ENCODE measurements around the gene RBM5. TPM values are rescaled to one million over a fixed set of nuclear protein-coding genes. Genes with fewer than 3 reads are reported as not detected.

Gene RBM5
- total and polyA plus RNA-seq, 2 donors (not counting 1 experiment from before 2014, with no cell fraction given): 405 to 464 TPM

DNA sequence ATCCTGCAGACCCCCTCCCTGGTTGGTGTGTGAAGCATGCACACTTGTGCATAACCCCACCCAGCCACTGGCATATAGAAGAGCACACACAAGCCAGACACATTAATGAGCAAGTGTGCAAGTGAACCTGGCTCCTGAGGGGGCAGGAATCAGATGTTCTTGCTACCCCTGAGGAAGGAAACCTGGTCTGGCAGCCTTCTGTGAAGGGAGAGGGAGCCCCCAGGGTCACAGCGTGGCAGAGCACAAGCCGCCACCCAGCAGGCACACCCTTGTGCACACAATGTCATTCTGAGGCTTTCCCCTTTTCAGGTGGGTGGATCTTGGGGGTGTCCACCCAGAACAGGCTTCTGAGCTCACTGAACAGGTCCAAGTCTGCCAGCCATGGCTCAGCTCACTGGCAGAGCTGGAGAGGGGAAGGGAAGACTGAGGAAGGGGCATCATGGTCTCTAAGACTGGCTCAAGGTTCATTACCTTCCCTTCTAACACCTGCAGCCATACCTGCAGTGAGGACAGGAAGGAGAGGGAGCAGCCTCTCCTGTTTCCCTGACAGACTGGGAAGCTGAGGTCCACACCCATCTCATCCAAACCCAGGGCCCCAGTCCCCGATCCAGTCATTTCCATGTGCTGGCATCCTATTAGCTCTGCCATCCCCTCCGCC, 34.8 kb downstream of the RBM5 start:
- 64% methylated on average over 4 of the region's 4 CpGs for WGBS (ENCODE audit: insufficient coverage)
- Mint-ChIP-seq H3K4me1 (peaks cover 2% of the 10 kb centered on the region), H3K27me3 (no peaks in the 10 kb centered on the region), H3K9me3 (ENCODE audit: insufficient read depth) (no peaks in the 10 kb centered on the region), H3K27ac (no peak overlapping the region), H3K4me3 (no peak overlapping the region)
- H2AFZ ChIP-seq (ENCODE audit: insufficient read depth, low read depth, low read length, poor library complexity, severe bottlenecking): no peak overlapping the region
- no peak for TF ChIP-seq EZH2 (IDR thresholded peaks at IDR 0.05; ENCODE audit: borderline replicate concordance, insufficient read depth, low read depth, low read length, poor library complexity, severe bottlenecking)
- TF ChIP-seq, protein P1, sequence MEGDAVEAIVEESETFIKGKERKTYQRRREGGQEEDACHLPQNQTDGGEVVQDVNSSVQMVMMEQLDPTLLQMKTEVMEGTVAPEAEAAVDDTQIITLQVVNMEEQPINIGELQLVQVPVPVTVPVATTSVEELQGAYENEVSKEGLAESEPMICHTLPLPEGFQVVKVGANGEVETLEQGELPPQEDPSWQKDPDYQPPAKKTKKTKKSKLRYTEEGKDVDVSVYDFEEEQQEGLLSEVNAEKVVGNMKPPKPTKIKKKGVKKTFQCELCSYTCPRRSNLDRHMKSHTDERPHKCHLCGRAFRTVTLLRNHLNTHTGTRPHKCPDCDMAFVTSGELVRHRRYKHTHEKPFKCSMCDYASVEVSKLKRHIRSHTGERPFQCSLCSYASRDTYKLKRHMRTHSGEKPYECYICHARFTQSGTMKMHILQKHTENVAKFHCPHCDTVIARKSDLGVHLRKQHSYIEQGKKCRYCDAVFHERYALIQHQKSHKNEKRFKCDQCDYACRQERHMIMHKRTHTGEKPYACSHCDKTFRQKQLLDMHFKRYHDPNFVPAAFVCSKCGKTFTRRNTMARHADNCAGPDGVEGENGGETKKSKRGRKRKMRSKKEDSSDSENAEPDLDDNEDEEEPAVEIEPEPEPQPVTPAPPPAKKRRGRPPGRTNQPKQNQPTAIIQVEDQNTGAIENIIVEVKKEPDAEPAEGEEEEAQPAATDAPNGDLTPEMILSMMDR (IDR thresholded peaks at IDR 0.05): no peak
- intact Hi-C loops (cut with micrococcal nuclease): no loop called here
- H3K9me3 ChIP-seq (ENCODE audit: control extremely low read depth in 1 of 3, control insufficient read depth in 2 of 3, insufficient read depth in 1 of 3, low read length in 2 of 3): no peaks in the 10 kb centered on the region
- H3K4me1 ChIP-seq (ENCODE audit: control insufficient read depth in 2 of 2, insufficient read depth in 2 of 2, low read length in 2 of 2): no peaks in the 10 kb centered on the region
- CTCF ChIA-PET: interaction anchor here (1.0 to 4.6 kb wide), 3 partner anchors 9 to 103 kb away, joined by 3 to 28 read pairs (median 4); no protein-coding TSS in a partner anchor
- H3K9ac ChIP-seq (ENCODE audit: low read length): no peak overlapping the region
- ATAC-seq (ENCODE audit: low read depth) (no peak), DNase-seq (no peak)
- H3K27me3 ChIP-seq (replicated peaks in 1 of 4; ENCODE audit: control extremely low read depth in 1 of 4, control insufficient read depth in 3 of 4, insufficient read depth in 4 of 4, low read length in 3 of 4): peaks cover 0 to 2% (median 0%) of the 10 kb centered on the region in 4 experiments
- H3K4me3 ChIP-seq (ENCODE audit: control extremely low read depth in 1 of 5, extremely low read depth in 1 of 5, insufficient read depth in 1 of 5, low read depth in 2 of 5, low read length in 4 of 5): no peak overlapping the region
- H3K4me2 ChIP-seq (replicated peaks; ENCODE audit: low read depth, low read length, poor library complexity, severe bottlenecking): no peak overlapping the region
- POLR2A ChIA-PET: interaction anchor here (0.8 kb wide), 1 partner anchor 10 kb away, joined by 3 read pairs; no protein-coding TSS in a partner anchor
- no peaks in the 10 kb centered on the region for H3K79me2 ChIP-seq (ENCODE audit: control insufficient read depth, insufficient read depth, low read length)
- no peak overlapping the region for H3K27ac ChIP-seq (ENCODE audit: low read length in 2 of 2)
- peaks cover 13 to 25% of the 10 kb centered on the region in 2 experiments for H3K36me3 ChIP-seq (replicated peaks in 1 of 2; ENCODE audit: control extremely low read depth in 1 of 2, control insufficient read depth in 1 of 2, extremely low read depth in 1 of 2, insufficient read depth in 2 of 2, low read length in 1 of 2)
- H4K20me1 ChIP-seq (ENCODE audit: control insufficient read depth, insufficient read depth, low read length, poor library complexity, severe bottlenecking): peaks cover 18% of the 10 kb centered on the region

DNA sequence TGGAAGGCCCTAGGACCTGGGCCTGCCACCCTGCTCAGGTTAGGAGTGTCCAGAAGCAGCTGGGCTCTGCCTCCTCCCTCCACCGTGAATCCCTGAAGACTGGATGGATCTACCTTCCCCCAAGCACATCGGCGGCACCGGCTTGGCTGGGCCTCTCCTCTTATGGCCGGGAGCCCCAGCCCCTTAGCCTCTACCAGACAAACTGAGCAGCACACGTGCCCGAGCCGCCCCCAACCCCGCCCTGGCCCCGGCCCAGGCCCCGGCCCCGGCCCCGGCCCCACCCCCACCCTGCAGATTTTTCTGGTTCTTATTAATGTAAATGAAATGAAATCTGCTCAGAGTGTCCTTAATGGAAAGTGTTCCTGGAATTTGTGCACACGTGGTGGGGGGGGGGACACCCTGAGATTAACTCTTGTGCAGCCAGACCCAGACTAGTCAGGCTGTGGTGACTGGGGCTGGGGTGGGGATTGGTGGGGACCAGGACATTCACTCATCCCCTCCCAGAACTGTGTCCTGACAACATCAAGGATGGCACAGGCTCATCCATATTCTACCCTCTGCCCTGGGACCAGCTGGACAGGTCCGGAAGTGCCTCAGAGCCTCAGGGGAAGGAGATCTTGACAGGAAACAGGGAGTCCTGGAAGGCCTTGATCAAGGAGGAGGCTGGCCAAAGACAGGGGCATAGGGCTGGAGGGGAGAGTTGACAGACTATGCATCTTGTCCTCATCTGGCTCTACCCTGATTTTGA, 35.5 kb downstream of the RBM5 start:
- POLR2A ChIA-PET: interaction anchor here (0.8 kb wide), 1 partner anchor 9 kb away, joined by 3 read pairs; no protein-coding TSS in a partner anchor
- no peaks in the 10 kb centered on the region for H3K27me3 Mint-ChIP-seq

More for the DNA sequence above, 35.5 kb downstream of the RBM5 start:
- WGBS (ENCODE audit: insufficient coverage): 58% methylated on average over 3 of the region's 15 CpGs
- ATAC-seq (ENCODE audit: low read depth) (no peak), DNase-seq (no peak)
- no peak overlapping the region for H3K4me2 ChIP-seq (replicated peaks; ENCODE audit: low read depth, low read length, poor library complexity, severe bottlenecking)
- no peak overlapping the region for H3K27ac ChIP-seq (ENCODE audit: low read length in 2 of 2)
- H3K36me3 ChIP-seq (replicated peaks in 1 of 2; ENCODE audit: control extremely low read depth in 1 of 2, control insufficient read depth in 1 of 2, extremely low read depth in 1 of 2, insufficient read depth in 2 of 2, low read length in 1 of 2): peaks cover 13 to 19% of the 10 kb centered on the region in 2 experiments
- H3K4me3 ChIP-seq (ENCODE audit: control extremely low read depth in 1 of 5, extremely low read depth in 1 of 5, insufficient read depth in 1 of 5, low read depth in 2 of 5, low read length in 4 of 5): no peak overlapping the region
- Mint-ChIP-seq H3K4me1 (peaks cover 2% of the 10 kb centered on the region), H3K4me3 (no peak overlapping the region), H3K27ac (no peak overlapping the region), H3K9me3 (ENCODE audit: insufficient read depth) (no peaks in the 10 kb centered on the region)
- TF ChIP-seq, protein P1 (IDR thresholded peaks at IDR 0.05): no peak
- no peak for TF ChIP-seq EZH2 (IDR thresholded peaks at IDR 0.05; ENCODE audit: borderline replicate concordance, insufficient read depth, low read depth, low read length, poor library complexity, severe bottlenecking)
- H3K27me3 ChIP-seq (replicated peaks in 1 of 4; ENCODE audit: control extremely low read depth in 1 of 4, control insufficient read depth in 3 of 4, insufficient read depth in 4 of 4, low read length in 3 of 4): peaks cover 0 to 2% (median 0%) of the 10 kb centered on the region in 4 experiments
- CTCF ChIA-PET: no interaction called here
- H3K4me1 ChIP-seq (ENCODE audit: control insufficient read depth in 2 of 2, insufficient read depth in 2 of 2, low read length in 2 of 2): no peaks in the 10 kb centered on the region
- no peaks in the 10 kb centered on the region for H3K9me3 ChIP-seq (ENCODE audit: control extremely low read depth in 1 of 3, control insufficient read depth in 2 of 3, insufficient read depth in 1 of 3, low read length in 2 of 3)
- H4K20me1 ChIP-seq (ENCODE audit: control insufficient read depth, insufficient read depth, low read length, poor library complexity, severe bottlenecking): peaks cover 18% of the 10 kb centered on the region
- no peaks in the 10 kb centered on the region for H3K79me2 ChIP-seq (ENCODE audit: control insufficient read depth, insufficient read depth, low read length)
- H2AFZ ChIP-seq (ENCODE audit: insufficient read depth, low read depth, low read length, poor library complexity, severe bottlenecking): no peak overlapping the region
- intact Hi-C loops (cut with micrococcal nuclease): no loop called here
- H3K9ac ChIP-seq (ENCODE audit: low read length): no peak overlapping the region

Data from B cell (primary cell).